ENCODE data around the gene CSNK1G3.

The CSNK1G3 gene

DNA sequence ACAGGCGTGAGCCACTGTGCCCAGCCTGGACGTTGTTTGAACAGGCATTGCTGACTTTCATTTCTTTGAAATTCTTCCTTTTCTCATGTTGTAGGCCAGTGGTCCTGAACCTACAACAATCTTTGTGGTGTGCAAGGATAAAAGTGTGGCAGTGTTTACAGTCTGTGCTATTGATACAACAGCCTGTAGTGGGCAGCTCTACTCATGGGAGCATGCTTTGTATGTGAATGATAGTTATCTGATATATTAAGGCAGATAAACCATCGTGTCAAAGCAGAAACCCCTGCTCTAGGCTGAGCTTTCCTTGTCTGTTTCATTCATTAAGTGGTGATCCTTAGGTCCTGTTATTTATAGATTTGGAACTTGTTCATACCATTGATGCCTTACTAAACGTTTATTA lies 42.6 kb downstream of the CSNK1G3 start:
- Histone ChIP-seq H3K27ac (ENCODE audit: insufficient read depth in 1 of 2, low read depth in 1 of 2, low read length in 2 of 2, poor library complexity in 1 of 2, severe bottlenecking in 2 of 2) (no peak overlapping the region), H3K9me3 (ENCODE audit: control extremely low read depth in 1 of 5, control insufficient read depth in 4 of 5, insufficient read depth in 2 of 5, low read depth in 1 of 5, low read length in 4 of 5) (no peaks in the 10 kb centered on the region), H3K4me3 (ENCODE audit: control insufficient read depth in 1 of 7, extremely low read depth in 1 of 7, insufficient read depth in 4 of 7, low read depth in 2 of 7, low read length in 6 of 7) (no peak overlapping the region), H3K27me3 (replicated peaks in 2 of 5; ENCODE audit: control insufficient read depth in 4 of 5, insufficient read depth in 5 of 5, low read length in 4 of 5) (no peaks in the 10 kb centered on the region), H3K36me3 (ENCODE audit: control insufficient read depth in 4 of 4, insufficient read depth in 4 of 4, low read length in 3 of 4) (peaks cover 0 to 11% (median 5%) of the 10 kb centered on the region in 4 experiments), H3K4me1 (ENCODE audit: control extremely low read depth in 1 of 4, control insufficient read depth in 4 of 4, insufficient read depth in 4 of 4, low read length in 3 of 4) (peaks cover 0 to under 1% (median 0%) of the 10 kb centered on the region in 4 experiments)
- ChIA-PET POLR2A (no interaction called here), CTCF (no interaction called here)
- WGBS (ENCODE audit: insufficient coverage), result 93% methylated on average over 3 of the region's 4 CpGs
- DNase-seq, result no peak

- CTCF ChIA-PET, result no interaction called here
- no peak for DNase-seq
- Histone ChIP-seq H3K36me3 (ENCODE audit: control insufficient read depth in 4 of 4, insufficient read depth in 4 of 4, low read length in 3 of 4) (peaks cover 0 to 11% (median 0%) of the 10 kb centered on the region in 4 experiments), H3K9me3 (ENCODE audit: control extremely low read depth in 1 of 5, control insufficient read depth in 4 of 5, insufficient read depth in 2 of 5, low read depth in 1 of 5, low read length in 4 of 5) (no peaks in the 10 kb centered on the region), H3K27ac (ENCODE audit: insufficient read depth in 1 of 2, low read depth in 1 of 2, low read length in 2 of 2, poor library complexity in 1 of 2, severe bottlenecking in 2 of 2) (no peak overlapping the region), H3K4me3 (ENCODE audit: control insufficient read depth in 1 of 7, extremely low read depth in 1 of 7, insufficient read depth in 4 of 7, low read depth in 2 of 7, low read length in 6 of 7) (no peak overlapping the region), H3K27me3 (replicated peaks in 2 of 5; ENCODE audit: control insufficient read depth in 4 of 5, insufficient read depth in 5 of 5, low read length in 4 of 5) (no peaks in the 10 kb centered on the region), H3K4me1 (ENCODE audit: control extremely low read depth in 1 of 4, control insufficient read depth in 4 of 4, insufficient read depth in 4 of 4, low read length in 3 of 4) (no peaks in the 10 kb centered on the region)
- POLR2A ChIA-PET, result no interaction called here
- WGBS (ENCODE audit: insufficient coverage), result 100% methylated on average over 1 of the region's 3 CpGs
Measured at GRCh38 chr5:123557907-123558306, 45.9 kb downstream of the CSNK1G3 start.

GRCh38 chr5:123558762-123559433 lies 46.9 kb downstream of the CSNK1G3 start:
- POLR2A ChIA-PET, result no interaction called here
- Histone ChIP-seq H3K9me3 (ENCODE audit: control extremely low read depth in 1 of 5, control insufficient read depth in 4 of 5, insufficient read depth in 2 of 5, low read depth in 1 of 5, low read length in 4 of 5) (no peaks in the 10 kb centered on the region), H3K27ac (ENCODE audit: insufficient read depth in 1 of 2, low read depth in 1 of 2, low read length in 2 of 2, poor library complexity in 1 of 2, severe bottlenecking in 2 of 2) (no peak overlapping the region), H3K4me3 (ENCODE audit: control insufficient read depth in 1 of 7, extremely low read depth in 1 of 7, insufficient read depth in 4 of 7, low read depth in 2 of 7, low read length in 6 of 7) (no peak overlapping the region), H3K27me3 (replicated peaks in 2 of 5; ENCODE audit: control insufficient read depth in 4 of 5, insufficient read depth in 5 of 5, low read length in 4 of 5) (no peaks in the 10 kb centered on the region), H3K36me3 (ENCODE audit: control insufficient read depth in 4 of 4, insufficient read depth in 4 of 4, low read length in 3 of 4) (peaks cover 0 to 11% (median under 1%) of the 10 kb centered on the region in 4 experiments), H3K4me1 (ENCODE audit: control extremely low read depth in 1 of 4, control insufficient read depth in 4 of 4, insufficient read depth in 4 of 4, low read length in 3 of 4) (no peaks in the 10 kb centered on the region)
- 96% methylated on average over 2 of the region's 5 CpGs for WGBS (ENCODE audit: insufficient coverage)
- DNase-seq, result no peak
- CTCF ChIA-PET, result no interaction called here

GRCh38 chr5:123559434-123559775 lies 47.4 kb downstream of the CSNK1G3 start:
- no CpG with 5 or more reads among the region's 1 CpG for WGBS (ENCODE audit: insufficient coverage)
- POLR2A ChIA-PET, result no interaction called here

DNA sequence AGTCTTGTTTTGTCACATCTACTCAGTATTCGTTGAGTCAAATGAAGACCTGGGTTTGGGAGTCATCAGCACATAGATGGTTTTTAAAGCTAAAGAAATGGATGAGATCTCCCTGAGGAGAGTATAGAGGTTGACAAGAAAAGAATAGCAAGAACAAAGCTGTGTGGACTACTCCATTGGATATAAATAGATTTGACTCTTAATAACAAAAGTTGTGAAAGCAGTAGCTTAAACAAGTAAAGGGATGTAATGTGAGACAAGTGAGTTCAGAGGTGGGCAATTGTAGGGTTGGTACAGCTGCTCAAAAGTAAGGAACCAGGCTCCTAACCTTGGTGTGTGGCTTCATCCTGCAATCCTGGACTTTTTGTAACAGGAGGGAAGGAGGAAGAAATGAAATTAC lies 49.3 kb downstream of the CSNK1G3 start:
- Histone ChIP-seq H3K27me3 (replicated peaks in 2 of 5; ENCODE audit: control insufficient read depth in 4 of 5, insufficient read depth in 5 of 5, low read length in 4 of 5) (no peaks in the 10 kb centered on the region), H3K9me3 (ENCODE audit: control extremely low read depth in 1 of 5, control insufficient read depth in 4 of 5, insufficient read depth in 2 of 5, low read depth in 1 of 5, low read length in 4 of 5) (peaks cover 0 to 3% (median 0%) of the 10 kb centered on the region in 5 experiments), H3K27ac (ENCODE audit: insufficient read depth in 1 of 2, low read depth in 1 of 2, low read length in 2 of 2, poor library complexity in 1 of 2, severe bottlenecking in 2 of 2) (no peak overlapping the region), H3K4me1 (ENCODE audit: control extremely low read depth in 1 of 4, control insufficient read depth in 4 of 4, insufficient read depth in 4 of 4, low read length in 3 of 4) (no peaks in the 10 kb centered on the region), H3K4me3 (ENCODE audit: control insufficient read depth in 1 of 7, extremely low read depth in 1 of 7, insufficient read depth in 4 of 7, low read depth in 2 of 7, low read length in 6 of 7) (no peak overlapping the region), H3K36me3 (ENCODE audit: control insufficient read depth in 4 of 4, insufficient read depth in 4 of 4, low read length in 3 of 4) (peaks cover 0 to 17% (median under 1%) of the 10 kb centered on the region in 4 experiments)
- ChIA-PET CTCF (interaction anchor here (1.0 kb wide), 1 partner anchor 12 kb away, joined by 3 read pairs; no protein-coding TSS in a partner anchor), POLR2A (no interaction called here)
- DNase-seq, result no peak
- 100% methylated on average over 1 of the region's 1 CpG for WGBS (ENCODE audit: insufficient coverage)

More at GRCh38 chr5:123559434-123559775, 47.4 kb downstream of the CSNK1G3 start:
- no peaks in the 10 kb centered on the region for H3K9me3 ChIP-seq (ENCODE audit: control extremely low read depth in 1 of 5, control insufficient read depth in 4 of 5, insufficient read depth in 2 of 5, low read depth in 1 of 5, low read length in 4 of 5)
- CTCF ChIA-PET, result no interaction called here
- peaks cover 0 to 11% (median under 1%) of the 10 kb centered on the region in 4 experiments for H3K36me3 ChIP-seq (ENCODE audit: control insufficient read depth in 4 of 4, insufficient read depth in 4 of 4, low read length in 3 of 4)
- no peaks in the 10 kb centered on the region for H3K4me1 ChIP-seq (ENCODE audit: control extremely low read depth in 1 of 4, control insufficient read depth in 4 of 4, insufficient read depth in 4 of 4, low read length in 3 of 4)
- no peak overlapping the region for H3K4me3 ChIP-seq (ENCODE audit: control insufficient read depth in 1 of 7, extremely low read depth in 1 of 7, insufficient read depth in 4 of 7, low read depth in 2 of 7, low read length in 6 of 7)
- no peak for DNase-seq
- H3K27me3 ChIP-seq (replicated peaks in 2 of 5; ENCODE audit: control insufficient read depth in 4 of 5, insufficient read depth in 5 of 5, low read length in 4 of 5), result no peaks in the 10 kb centered on the region
- no peak overlapping the region for H3K27ac ChIP-seq (ENCODE audit: insufficient read depth in 1 of 2, low read depth in 1 of 2, low read length in 2 of 2, poor library complexity in 1 of 2, severe bottlenecking in 2 of 2)

GRCh38 chr5:123571927-123572326 lies 60.0 kb downstream of the CSNK1G3 start:
- H3K4me3 ChIP-seq (ENCODE audit: control insufficient read depth in 1 of 7, extremely low read depth in 1 of 7, insufficient read depth in 4 of 7, low read depth in 2 of 7, low read length in 6 of 7), result no peak overlapping the region
- CTCF ChIA-PET, result no interaction called here
- H3K27ac ChIP-seq (ENCODE audit: insufficient read depth in 1 of 2, low read depth in 1 of 2, low read length in 2 of 2, poor library complexity in 1 of 2, severe bottlenecking in 2 of 2), result no peak overlapping the region
- POLR2A ChIA-PET, result no interaction called here
- no peaks in the 10 kb centered on the region for H3K27me3 ChIP-seq (replicated peaks in 2 of 5; ENCODE audit: control insufficient read depth in 4 of 5, insufficient read depth in 5 of 5, low read length in 4 of 5)
- peak in 2 of 3 donors; percentile 15 to 53 for DNase-seq
- H3K9me3 ChIP-seq (ENCODE audit: control extremely low read depth in 1 of 5, control insufficient read depth in 4 of 5, insufficient read depth in 2 of 5, low read depth in 1 of 5, low read length in 4 of 5), result peaks cover 0 to 1% (median 0%) of the 10 kb centered on the region in 5 experiments
- H3K36me3 ChIP-seq (ENCODE audit: control insufficient read depth in 4 of 4, insufficient read depth in 4 of 4, low read length in 3 of 4), result peaks cover 0 to 21% (median 7%) of the 10 kb centered on the region in 4 experiments
- peaks cover 2 to 15% (median 4%) of the 10 kb centered on the region in 4 experiments for H3K4me1 ChIP-seq (ENCODE audit: control extremely low read depth in 1 of 4, control insufficient read depth in 4 of 4, insufficient read depth in 4 of 4, low read length in 3 of 4)

- ChIA-PET POLR2A (interaction anchor here (0.6 kb wide), 1 partner anchor 294 kb away, joined by 3 read pairs; no protein-coding TSS in a partner anchor), CTCF (no interaction called here)
- no peak for DNase-seq
Measured at GRCh38 chr5:123578390-123578789, 66.4 kb downstream of the CSNK1G3 start.

More at GRCh38 chr5:123578390-123578789, 66.4 kb downstream of the CSNK1G3 start:
- Histone ChIP-seq H3K27me3 (replicated peaks in 2 of 5; ENCODE audit: control insufficient read depth in 4 of 5, insufficient read depth in 5 of 5, low read length in 4 of 5) (no peaks in the 10 kb centered on the region), H3K9me3 (ENCODE audit: control extremely low read depth in 1 of 5, control insufficient read depth in 4 of 5, insufficient read depth in 2 of 5, low read depth in 1 of 5, low read length in 4 of 5) (no peaks in the 10 kb centered on the region), H3K27ac (ENCODE audit: insufficient read depth in 1 of 2, low read depth in 1 of 2, low read length in 2 of 2, poor library complexity in 1 of 2, severe bottlenecking in 2 of 2) (no peak overlapping the region), H3K36me3 (ENCODE audit: control insufficient read depth in 4 of 4, insufficient read depth in 4 of 4, low read length in 3 of 4) (peaks cover under 1 to 23% (median 10%) of the 10 kb centered on the region in 4 experiments), H3K4me3 (ENCODE audit: control insufficient read depth in 1 of 7, extremely low read depth in 1 of 7, insufficient read depth in 4 of 7, low read depth in 2 of 7, low read length in 6 of 7) (no peak overlapping the region), H3K4me1 (ENCODE audit: control extremely low read depth in 1 of 4, control insufficient read depth in 4 of 4, insufficient read depth in 4 of 4, low read length in 3 of 4) (peaks cover 0 to 4% (median 0%) of the 10 kb centered on the region in 4 experiments)
